ENCODE measurements around the gene RBP3. TPM values are rescaled to one million over a fixed set of nuclear protein-coding genes. Genes with fewer than 3 reads are reported as not detected.

The RBP3 gene
- total RNA-seq, 1 donor from 2014 or later = not detected

GRCh38 chr10:47396311-47396717, 48.2 kb downstream of the RBP3 start:
- intact Hi-C loops (cut with micrococcal nuclease) = no loop called here

GRCh38 chr10:47397256-47397655, 49.1 kb downstream of the RBP3 start:
- intact Hi-C loops (cut with micrococcal nuclease) = no loop called here

GRCh38 chr10:47400251-47400650, 52.1 kb downstream of the RBP3 start:
- intact Hi-C loops (cut with micrococcal nuclease) = no loop called here

GRCh38 chr10:47400786-47401185, 52.6 kb downstream of the RBP3 start:
- intact Hi-C loops (cut with micrococcal nuclease) = no loop called here

- intact Hi-C loops (cut with micrococcal nuclease) = no loop called here
These were observed 53.0 kb downstream of the RBP3 start for GRCh38 chr10:47401210-47401609.

- intact Hi-C loops (cut with micrococcal nuclease) = no loop called here
These were observed 53.9 kb downstream of the RBP3 start for GRCh38 chr10:47401874-47402640.

- intact Hi-C loops (cut with micrococcal nuclease) = no loop called here
These were observed 54.6 kb downstream of the RBP3 start for GRCh38 chr10:47402641-47403301.

- intact Hi-C loops (cut with micrococcal nuclease) = no loop called here
These were observed 55.5 kb downstream of the RBP3 start for GRCh38 chr10:47403446-47404318.

GRCh38 chr10:47404446-47404845, 56.3 kb downstream of the RBP3 start:
- intact Hi-C loops (cut with micrococcal nuclease) = no loop called here

- intact Hi-C loops (cut with micrococcal nuclease) = no loop called here
These were observed 56.8 kb downstream of the RBP3 start for GRCh38 chr10:47404937-47405336.

GRCh38 chr10:47405857-47406547, 57.8 kb downstream of the RBP3 start:
- intact Hi-C loops (cut with micrococcal nuclease) = no loop called here

- intact Hi-C loops (cut with micrococcal nuclease) = no loop called here
These were observed 58.3 kb downstream of the RBP3 start for GRCh38 chr10:47406548-47406869.

- intact Hi-C loops (cut with micrococcal nuclease) = no loop called here
These were observed 58.9 kb downstream of the RBP3 start for GRCh38 chr10:47406870-47407691.

Other genes starting within 250 kb of the RBP3 start
- gene GDF10, start 48.2 kb upstream of the RBP3 start, total RNA-seq = not detected in 2 replicates
- not detected in 2 replicates for gene GDF2, start 25.9 kb upstream of the RBP3 start, total RNA-seq
- 0.93 and 1.3 TPM in 2 replicates for gene ZNF488, start 35.9 kb downstream of the RBP3 start, total RNA-seq
- gene ANXA8, start 135.8 kb downstream of the RBP3 start, total RNA-seq = 5.8 and 6.0 TPM in 2 replicates
- not detected in 2 replicates for gene FAM25G, start 143.3 kb downstream of the RBP3 start, total RNA-seq
- 16.1 and 18.2 TPM in 2 replicates for gene AGAP9, start 175.3 kb downstream of the RBP3 start, total RNA-seq